RWPE2 (cell line): ENCODE data around the gene GLB1L3.
A peak's percentile ranks its signal among the peaks of the same experiment; 100 is the strongest.

Source experiments
- ATAC-seq: fragments of 200-7000 bp; cut with Tn5 transposase; 3 replicates; pipeline ENCODE4 v1.9.1; 2021; ENCODE audit warnings: low read depth
- DNase-seq: peaks from one replicate; pipeline ENCODE4 v3.0.0-alpha.2; 2020; ENCODE audit warnings: low spot score
- H3K27ac ChIP-seq: fragments of 450-650 bp; 2 replicates; pipeline ENCODE4 v1.5.1; 2017; ENCODE audit warnings: mild to moderate bottlenecking; ENCODE audit not compliant: poor library complexity, severe bottlenecking
- H3K27me3 ChIP-seq: fragments of 250-450 bp; sonication (Bioruptor Pico); 2 replicates; pipeline ENCODE4 v1.5.1; 2021; ENCODE audit warnings: mild to moderate bottlenecking, moderate library complexity; ENCODE audit not compliant: insufficient read depth, poor library complexity, severe bottlenecking
- H3K36me3 ChIP-seq: fragments of 250-450 bp; sonication (Bioruptor Pico); 2 replicates; pipeline ENCODE4 v1.5.1; 2020; ENCODE audit warnings: low read depth, mild to moderate bottlenecking, moderate library complexity
- H3K4me1 ChIP-seq: fragments of 250-450 bp; sonication (Bioruptor Pico); 2 replicates; pipeline ENCODE4 v1.5.1; 2021; ENCODE audit warnings: mild to moderate bottlenecking, moderate library complexity; ENCODE audit not compliant: insufficient read depth, poor library complexity, severe bottlenecking
- H3K4me3 ChIP-seq: fragments of 250-450 bp; sonication (Bioruptor Pico); 2 replicates; pipeline ENCODE4 v1.5.1; 2021; ENCODE audit warnings: mild to moderate bottlenecking, moderate library complexity; ENCODE audit not compliant: severe bottlenecking
- H3K9me3 ChIP-seq: fragments of 250-450 bp; sonication (Bioruptor Pico); 2 replicates; pipeline ENCODE4 v1.5.1; 2021; ENCODE audit warnings: mild to moderate bottlenecking, moderate library complexity; ENCODE audit not compliant: severe bottlenecking
- CTCF ChIP-seq: fragments of 450-650 bp; IDR thresholded peaks from one replicate; pipeline ENCODE4 v1.5.1; 2017; ENCODE audit warnings: mild to moderate bottlenecking, moderate library complexity; ENCODE audit not compliant: poor library complexity, severe bottlenecking

Gene GLB1L3

GRCh38 chr11:134332189-134332631, 56.0 kb downstream of the GLB1L3 start:
- DNase-seq = no peak
- no peak for TF ChIP-seq CTCF
- no peaks in the 10 kb centered on the region for H3K9me3 ChIP-seq
- peaks cover 32% of the 10 kb centered on the region for H3K27me3 ChIP-seq
- ATAC-seq = peak; percentile 27; the same call in 2 of the 3 replicates
- no peaks in the 10 kb centered on the region for H3K4me1 ChIP-seq
- H3K27ac ChIP-seq = no peak overlapping the region
- H3K36me3 ChIP-seq = no peaks in the 10 kb centered on the region
- H3K4me3 ChIP-seq = peak overlapping the region; percentile 31

- Histone ChIP-seq H3K36me3 (no peaks in the 10 kb centered on the region), H3K9me3 (no peaks in the 10 kb centered on the region), H3K27me3 (peaks cover 32% of the 10 kb centered on the region), H3K27ac (no peak overlapping the region), H3K4me1 (no peaks in the 10 kb centered on the region), H3K4me3 (no peak overlapping the region)
- no peak for TF ChIP-seq CTCF
- no peak for DNase-seq
- no peak for ATAC-seq
Measured at GRCh38 chr11:134332782-134333181, 56.6 kb downstream of the GLB1L3 start.

- Histone ChIP-seq H3K27ac (no peak overlapping the region), H3K36me3 (no peaks in the 10 kb centered on the region), H3K27me3 (peaks cover 32% of the 10 kb centered on the region), H3K4me3 (no peak overlapping the region), H3K4me1 (no peaks in the 10 kb centered on the region), H3K9me3 (no peaks in the 10 kb centered on the region)
- ATAC-seq (no peak), DNase-seq (no peak)
- TF ChIP-seq CTCF = no peak
Measured at GRCh38 chr11:134333312-134333711, 57.1 kb downstream of the GLB1L3 start.

GRCh38 chr11:134333946-134334345, 57.8 kb downstream of the GLB1L3 start:
- no peak overlapping the region for H3K27ac ChIP-seq
- H3K27me3 ChIP-seq = peaks cover 32% of the 10 kb centered on the region
- H3K4me3 ChIP-seq = no peak overlapping the region
- H3K9me3 ChIP-seq = no peaks in the 10 kb centered on the region
- H3K36me3 ChIP-seq = no peaks in the 10 kb centered on the region
- no peak for ATAC-seq
- TF ChIP-seq CTCF = no peak
- no peaks in the 10 kb centered on the region for H3K4me1 ChIP-seq
- DNase-seq = no peak

GRCh38 chr11:134334796-134335571, 58.8 kb downstream of the GLB1L3 start:
- Histone ChIP-seq H3K4me3 (no peak overlapping the region), H3K27ac (no peak overlapping the region), H3K27me3 (peaks cover 29% of the 10 kb centered on the region), H3K9me3 (no peaks in the 10 kb centered on the region), H3K4me1 (no peaks in the 10 kb centered on the region), H3K36me3 (no peaks in the 10 kb centered on the region)
- DNase-seq (no peak), ATAC-seq (no peak)
- no peak for TF ChIP-seq CTCF
